ENCODE data around the gene IL12RB2.

Gene IL12RB2, protein sequence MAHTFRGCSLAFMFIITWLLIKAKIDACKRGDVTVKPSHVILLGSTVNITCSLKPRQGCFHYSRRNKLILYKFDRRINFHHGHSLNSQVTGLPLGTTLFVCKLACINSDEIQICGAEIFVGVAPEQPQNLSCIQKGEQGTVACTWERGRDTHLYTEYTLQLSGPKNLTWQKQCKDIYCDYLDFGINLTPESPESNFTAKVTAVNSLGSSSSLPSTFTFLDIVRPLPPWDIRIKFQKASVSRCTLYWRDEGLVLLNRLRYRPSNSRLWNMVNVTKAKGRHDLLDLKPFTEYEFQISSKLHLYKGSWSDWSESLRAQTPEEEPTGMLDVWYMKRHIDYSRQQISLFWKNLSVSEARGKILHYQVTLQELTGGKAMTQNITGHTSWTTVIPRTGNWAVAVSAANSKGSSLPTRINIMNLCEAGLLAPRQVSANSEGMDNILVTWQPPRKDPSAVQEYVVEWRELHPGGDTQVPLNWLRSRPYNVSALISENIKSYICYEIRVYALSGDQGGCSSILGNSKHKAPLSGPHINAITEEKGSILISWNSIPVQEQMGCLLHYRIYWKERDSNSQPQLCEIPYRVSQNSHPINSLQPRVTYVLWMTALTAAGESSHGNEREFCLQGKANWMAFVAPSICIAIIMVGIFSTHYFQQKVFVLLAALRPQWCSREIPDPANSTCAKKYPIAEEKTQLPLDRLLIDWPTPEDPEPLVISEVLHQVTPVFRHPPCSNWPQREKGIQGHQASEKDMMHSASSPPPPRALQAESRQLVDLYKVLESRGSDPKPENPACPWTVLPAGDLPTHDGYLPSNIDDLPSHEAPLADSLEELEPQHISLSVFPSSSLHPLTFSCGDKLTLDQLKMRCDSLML

DNA sequence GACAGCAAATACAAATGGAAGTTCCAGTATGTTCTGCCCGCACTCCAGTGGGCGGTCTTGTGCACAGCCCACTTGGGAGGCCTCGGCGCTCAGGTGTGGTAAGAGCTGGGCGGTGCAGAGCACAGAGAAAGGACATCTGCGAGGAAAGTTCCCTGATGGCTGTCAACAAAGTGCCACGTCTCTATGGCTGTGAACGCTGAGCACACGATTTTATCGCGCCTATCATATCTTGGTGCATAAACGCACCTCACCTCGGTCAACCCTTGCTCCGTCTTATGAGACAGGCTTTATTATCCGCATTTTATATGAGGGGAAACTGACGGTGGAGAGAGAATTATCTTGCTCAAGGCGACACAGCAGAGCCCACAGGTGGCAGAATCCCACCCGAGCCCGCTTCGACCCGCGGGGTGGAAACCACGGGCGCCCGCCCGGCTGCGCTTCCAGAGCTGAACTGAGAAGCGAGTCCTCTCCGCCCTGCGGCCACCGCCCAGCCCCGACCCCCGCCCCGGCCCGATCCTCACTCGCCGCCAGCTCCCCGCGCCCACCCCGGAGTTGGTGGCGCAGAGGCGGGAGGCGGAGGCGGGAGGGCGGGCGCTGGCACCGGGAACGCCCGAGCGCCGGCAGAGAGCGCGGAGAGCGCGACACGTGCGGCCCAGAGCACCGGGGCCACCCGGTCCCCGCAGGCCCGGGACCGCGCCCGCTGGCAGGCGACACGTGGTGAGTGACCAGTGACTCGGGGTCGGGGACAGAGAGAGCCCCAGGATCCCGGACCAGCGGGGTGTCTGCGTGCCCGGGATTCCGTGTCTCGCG is at the start of gene IL12RB2:
Gene IL12RB2 (plus strand): TSS at position 623 of the 810 bp plus-strand sequence. CDS start 12,496 bp downstream, outside the sequence.
- no peaks in the 10 kb centered on the region for H3K9me3 ChIP-seq (ENCODE audit: control insufficient read depth in 2 of 2, low read length in 2 of 2)
- H3K36me3 ChIP-seq (ENCODE audit: control insufficient read depth in 2 of 2, insufficient read depth in 2 of 2, low read length in 2 of 2) = no peaks in the 10 kb centered on the region
- peaks cover 3% of the 10 kb centered on the region in 2 donors for H3K4me1 ChIP-seq (ENCODE audit: control insufficient read depth in 2 of 2, insufficient read depth in 2 of 2, low read length in 2 of 2)
- peak within 1 kb of the TSS; percentile 3 to 26 for H3K9ac ChIP-seq (ENCODE audit: low read depth in 1 of 2, low read length in 2 of 2)
- H3K27ac ChIP-seq (ENCODE audit: low read depth in 2 of 2, low read length in 2 of 2) = no peak within 1 kb of the TSS
- H3K27me3 ChIP-seq (ENCODE audit: control insufficient read depth in 2 of 2, insufficient read depth in 2 of 2, low read length in 2 of 2) = peaks cover 0 to 5% of the 10 kb centered on the region in 2 donors
- H3K4me3 ChIP-seq (ENCODE audit: low read length in 2 of 2) = peak within 1 kb of the TSS; percentile 45 to 63

DNA sequence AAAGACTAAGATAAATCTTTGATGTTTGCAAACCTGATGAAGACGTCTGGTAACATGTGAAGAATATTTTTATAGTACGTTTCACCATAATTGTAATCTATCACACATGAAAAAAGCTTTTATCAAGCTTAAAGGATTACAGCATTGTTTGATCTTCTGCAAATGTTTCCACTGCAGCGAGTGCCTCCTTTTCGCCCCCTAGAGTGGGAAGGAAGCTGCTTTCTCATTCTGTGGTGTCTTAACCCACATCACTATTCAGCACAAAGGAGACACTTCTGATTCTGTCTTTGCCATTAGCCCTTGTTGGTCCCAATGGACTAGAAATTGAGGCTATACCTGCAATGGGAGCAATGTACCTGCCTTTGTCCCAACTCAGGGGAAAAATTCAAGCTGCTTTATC is 46.0 kb upstream of the IL12RB2 start:
- Histone ChIP-seq H3K9ac (ENCODE audit: low read depth in 1 of 2, low read length in 2 of 2) (no peak overlapping the region), H3K4me3 (ENCODE audit: low read length in 2 of 2) (no peak overlapping the region), H3K27ac (ENCODE audit: low read depth in 2 of 2, low read length in 2 of 2) (no peak overlapping the region), H3K9me3 (ENCODE audit: control insufficient read depth in 2 of 2, low read length in 2 of 2) (no peaks in the 10 kb centered on the region), H3K27me3 (ENCODE audit: control insufficient read depth in 2 of 2, insufficient read depth in 2 of 2, low read length in 2 of 2) (no peaks in the 10 kb centered on the region), H3K4me1 (ENCODE audit: control insufficient read depth in 2 of 2, insufficient read depth in 2 of 2, low read length in 2 of 2) (no peaks in the 10 kb centered on the region), H3K36me3 (ENCODE audit: control insufficient read depth in 2 of 2, insufficient read depth in 2 of 2, low read length in 2 of 2) (no peaks in the 10 kb centered on the region)

DNA sequence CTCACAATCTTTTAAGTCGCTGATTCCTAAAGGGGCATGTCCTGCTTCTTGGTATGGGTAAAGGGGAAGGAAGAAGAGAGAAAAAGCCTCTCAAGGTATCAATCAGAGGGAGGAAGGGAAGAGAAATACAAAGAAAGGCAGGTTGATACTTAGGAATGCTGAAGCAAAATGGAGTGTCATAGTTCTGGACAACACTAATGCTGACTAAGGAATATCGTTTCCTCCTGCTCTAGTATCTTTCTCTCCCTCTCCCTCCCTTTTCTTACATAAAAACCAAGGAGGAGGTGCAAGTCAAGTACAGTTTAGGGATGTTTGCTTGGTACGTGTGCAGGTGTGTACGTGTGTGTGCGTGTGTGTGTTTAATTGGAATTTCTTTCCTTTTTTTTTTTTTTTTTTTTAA is 44.9 kb upstream of the IL12RB2 start:
- Histone ChIP-seq H3K36me3 (ENCODE audit: control insufficient read depth in 2 of 2, insufficient read depth in 2 of 2, low read length in 2 of 2) (no peaks in the 10 kb centered on the region), H3K27me3 (ENCODE audit: control insufficient read depth in 2 of 2, insufficient read depth in 2 of 2, low read length in 2 of 2) (no peaks in the 10 kb centered on the region), H3K4me1 (ENCODE audit: control insufficient read depth in 2 of 2, insufficient read depth in 2 of 2, low read length in 2 of 2) (no peaks in the 10 kb centered on the region), H3K27ac (ENCODE audit: low read depth in 2 of 2, low read length in 2 of 2) (no peak overlapping the region), H3K4me3 (ENCODE audit: low read length in 2 of 2) (no peak overlapping the region), H3K9me3 (ENCODE audit: control insufficient read depth in 2 of 2, low read length in 2 of 2) (no peaks in the 10 kb centered on the region), H3K9ac (ENCODE audit: low read depth in 1 of 2, low read length in 2 of 2) (no peak overlapping the region)

DNA sequence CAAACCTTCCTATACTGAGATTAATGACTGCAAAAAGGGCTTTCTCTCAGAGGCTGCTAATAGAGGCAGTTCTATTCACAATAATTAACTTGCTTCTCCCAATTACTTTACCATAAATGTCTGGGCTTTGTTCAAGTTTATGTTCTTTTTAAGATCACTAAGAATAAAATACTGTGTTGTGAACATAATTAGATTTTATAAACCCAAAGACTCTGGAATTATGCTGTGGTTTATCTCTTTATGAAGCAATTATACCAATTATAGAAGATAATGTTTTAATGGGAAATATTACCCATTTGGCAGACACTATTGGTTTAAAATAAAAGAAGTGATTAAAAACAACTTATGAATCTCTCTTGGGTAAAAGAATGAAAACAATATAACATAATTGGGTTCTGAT is 43.5 kb upstream of the IL12RB2 start:
- Histone ChIP-seq H3K9ac (ENCODE audit: low read depth in 1 of 2, low read length in 2 of 2) (no peak overlapping the region), H3K27ac (ENCODE audit: low read depth in 2 of 2, low read length in 2 of 2) (no peak overlapping the region), H3K27me3 (ENCODE audit: control insufficient read depth in 2 of 2, insufficient read depth in 2 of 2, low read length in 2 of 2) (no peaks in the 10 kb centered on the region), H3K4me1 (ENCODE audit: control insufficient read depth in 2 of 2, insufficient read depth in 2 of 2, low read length in 2 of 2) (no peaks in the 10 kb centered on the region), H3K36me3 (ENCODE audit: control insufficient read depth in 2 of 2, insufficient read depth in 2 of 2, low read length in 2 of 2) (no peaks in the 10 kb centered on the region), H3K9me3 (ENCODE audit: control insufficient read depth in 2 of 2, low read length in 2 of 2) (no peaks in the 10 kb centered on the region), H3K4me3 (ENCODE audit: low read length in 2 of 2) (no peak overlapping the region)

DNA sequence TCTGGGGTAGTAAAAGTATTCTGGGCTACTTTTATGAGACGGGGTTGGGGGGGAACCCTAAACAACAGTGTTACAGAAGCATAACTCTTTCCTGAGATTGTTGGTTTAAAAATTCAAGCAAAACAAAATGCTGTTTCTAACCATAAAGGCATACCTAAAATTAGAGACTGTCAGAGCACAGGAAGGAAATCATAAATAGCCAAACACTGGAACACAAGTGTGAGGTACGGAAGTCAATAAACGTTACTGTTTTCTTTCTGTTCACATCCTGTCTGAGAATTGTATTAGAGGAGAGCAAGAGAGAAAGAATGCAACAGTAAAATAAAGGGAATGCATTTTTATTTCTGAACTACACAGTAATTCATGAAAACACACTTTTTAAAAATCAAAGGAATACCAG is 42.8 kb upstream of the IL12RB2 start:
- Histone ChIP-seq H3K4me1 (ENCODE audit: control insufficient read depth in 2 of 2, insufficient read depth in 2 of 2, low read length in 2 of 2) (no peaks in the 10 kb centered on the region), H3K9ac (ENCODE audit: low read depth in 1 of 2, low read length in 2 of 2) (no peak overlapping the region), H3K9me3 (ENCODE audit: control insufficient read depth in 2 of 2, low read length in 2 of 2) (no peaks in the 10 kb centered on the region), H3K4me3 (ENCODE audit: low read length in 2 of 2) (no peak overlapping the region), H3K36me3 (ENCODE audit: control insufficient read depth in 2 of 2, insufficient read depth in 2 of 2, low read length in 2 of 2) (no peaks in the 10 kb centered on the region), H3K27ac (ENCODE audit: low read depth in 2 of 2, low read length in 2 of 2) (no peak overlapping the region), H3K27me3 (ENCODE audit: control insufficient read depth in 2 of 2, insufficient read depth in 2 of 2, low read length in 2 of 2) (no peaks in the 10 kb centered on the region)

DNA sequence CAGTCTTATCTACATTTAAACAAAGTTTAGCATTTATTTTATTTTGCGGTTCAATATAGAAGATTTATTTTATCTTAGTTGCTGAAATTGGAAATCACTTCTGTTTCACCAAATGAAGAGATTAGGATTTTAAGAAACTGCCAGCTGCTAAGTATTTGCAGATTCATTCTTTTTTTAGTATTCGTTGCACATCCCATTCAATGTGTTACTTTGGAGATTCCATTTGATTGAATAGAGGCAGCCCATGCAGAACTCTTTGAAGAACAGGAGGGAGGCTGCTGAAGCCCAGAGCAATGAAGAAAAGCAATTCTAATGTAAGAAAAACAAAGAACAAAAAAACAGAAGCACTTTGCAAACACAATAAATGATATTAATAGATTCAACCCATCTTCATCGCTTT is 38.6 kb upstream of the IL12RB2 start:
- Histone ChIP-seq H3K4me3 (ENCODE audit: low read length in 2 of 2) (no peak overlapping the region), H3K9me3 (ENCODE audit: control insufficient read depth in 2 of 2, low read length in 2 of 2) (no peaks in the 10 kb centered on the region), H3K9ac (ENCODE audit: low read depth in 1 of 2, low read length in 2 of 2) (no peak overlapping the region), H3K4me1 (ENCODE audit: control insufficient read depth in 2 of 2, insufficient read depth in 2 of 2, low read length in 2 of 2) (no peaks in the 10 kb centered on the region), H3K36me3 (ENCODE audit: control insufficient read depth in 2 of 2, insufficient read depth in 2 of 2, low read length in 2 of 2) (no peaks in the 10 kb centered on the region), H3K27me3 (ENCODE audit: control insufficient read depth in 2 of 2, insufficient read depth in 2 of 2, low read length in 2 of 2) (no peaks in the 10 kb centered on the region), H3K27ac (ENCODE audit: low read depth in 2 of 2, low read length in 2 of 2) (no peak overlapping the region)

DNA sequence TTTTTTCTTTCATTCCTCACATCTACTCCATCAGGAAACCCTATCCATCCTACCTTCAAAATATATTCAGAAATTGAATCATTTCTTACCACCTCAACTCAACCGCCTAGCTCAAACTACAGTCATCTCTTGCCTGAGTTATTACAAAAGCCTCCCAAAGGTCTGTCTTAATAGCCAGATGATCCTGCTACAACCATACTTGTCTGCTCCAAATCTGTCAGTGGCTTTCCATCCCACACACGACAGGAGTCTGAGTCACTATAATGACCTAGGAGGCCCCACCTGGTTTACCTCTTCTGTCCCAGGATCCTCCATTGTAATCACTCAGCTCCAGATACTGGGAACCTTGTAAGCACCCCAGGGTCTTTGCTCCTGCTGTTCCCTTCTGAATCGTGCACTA is 37.1 kb upstream of the IL12RB2 start:
- H3K36me3 ChIP-seq (ENCODE audit: control insufficient read depth in 2 of 2, insufficient read depth in 2 of 2, low read length in 2 of 2) = no peaks in the 10 kb centered on the region
- no peak overlapping the region for H3K27ac ChIP-seq (ENCODE audit: low read depth in 2 of 2, low read length in 2 of 2)
- H3K9ac ChIP-seq (ENCODE audit: low read depth in 1 of 2, low read length in 2 of 2) = no peak overlapping the region
- H3K27me3 ChIP-seq (ENCODE audit: control insufficient read depth in 2 of 2, insufficient read depth in 2 of 2, low read length in 2 of 2) = no peaks in the 10 kb centered on the region
- H3K4me1 ChIP-seq (ENCODE audit: control insufficient read depth in 2 of 2, insufficient read depth in 2 of 2, low read length in 2 of 2) = no peaks in the 10 kb centered on the region
- no peak overlapping the region for H3K4me3 ChIP-seq (ENCODE audit: low read length in 2 of 2)
- no peaks in the 10 kb centered on the region for H3K9me3 ChIP-seq (ENCODE audit: control insufficient read depth in 2 of 2, low read length in 2 of 2)

DNA sequence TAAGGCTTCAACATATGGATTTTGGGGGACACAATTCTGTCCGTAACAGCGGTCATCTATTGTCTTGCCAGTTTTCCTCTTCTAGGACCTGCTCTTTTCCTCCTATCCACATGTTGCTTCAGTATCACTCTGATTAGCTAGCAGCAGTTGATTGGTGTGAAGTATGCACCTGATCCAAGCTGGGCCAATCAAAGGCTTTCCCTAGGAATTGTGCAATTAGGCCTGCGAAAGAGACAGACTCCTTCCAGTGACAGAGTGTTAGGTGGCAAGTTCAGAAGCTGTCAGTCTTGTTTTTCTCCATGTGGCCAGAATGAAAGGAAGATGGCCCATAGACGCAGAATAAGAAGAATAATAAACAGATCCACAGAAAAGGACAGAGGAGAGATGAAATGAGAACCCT is 34.1 kb upstream of the IL12RB2 start:
- H3K4me1 ChIP-seq (ENCODE audit: control insufficient read depth in 2 of 2, insufficient read depth in 2 of 2, low read length in 2 of 2) = no peaks in the 10 kb centered on the region
- H3K36me3 ChIP-seq (ENCODE audit: control insufficient read depth in 2 of 2, insufficient read depth in 2 of 2, low read length in 2 of 2) = no peaks in the 10 kb centered on the region
- no peak overlapping the region for H3K4me3 ChIP-seq (ENCODE audit: low read length in 2 of 2)
- no peak overlapping the region for H3K27ac ChIP-seq (ENCODE audit: low read depth in 2 of 2, low read length in 2 of 2)
- H3K27me3 ChIP-seq (ENCODE audit: control insufficient read depth in 2 of 2, insufficient read depth in 2 of 2, low read length in 2 of 2) = no peaks in the 10 kb centered on the region
- H3K9me3 ChIP-seq (ENCODE audit: control insufficient read depth in 2 of 2, low read length in 2 of 2) = no peaks in the 10 kb centered on the region
- H3K9ac ChIP-seq (ENCODE audit: low read depth in 1 of 2, low read length in 2 of 2) = no peak overlapping the region

DNA sequence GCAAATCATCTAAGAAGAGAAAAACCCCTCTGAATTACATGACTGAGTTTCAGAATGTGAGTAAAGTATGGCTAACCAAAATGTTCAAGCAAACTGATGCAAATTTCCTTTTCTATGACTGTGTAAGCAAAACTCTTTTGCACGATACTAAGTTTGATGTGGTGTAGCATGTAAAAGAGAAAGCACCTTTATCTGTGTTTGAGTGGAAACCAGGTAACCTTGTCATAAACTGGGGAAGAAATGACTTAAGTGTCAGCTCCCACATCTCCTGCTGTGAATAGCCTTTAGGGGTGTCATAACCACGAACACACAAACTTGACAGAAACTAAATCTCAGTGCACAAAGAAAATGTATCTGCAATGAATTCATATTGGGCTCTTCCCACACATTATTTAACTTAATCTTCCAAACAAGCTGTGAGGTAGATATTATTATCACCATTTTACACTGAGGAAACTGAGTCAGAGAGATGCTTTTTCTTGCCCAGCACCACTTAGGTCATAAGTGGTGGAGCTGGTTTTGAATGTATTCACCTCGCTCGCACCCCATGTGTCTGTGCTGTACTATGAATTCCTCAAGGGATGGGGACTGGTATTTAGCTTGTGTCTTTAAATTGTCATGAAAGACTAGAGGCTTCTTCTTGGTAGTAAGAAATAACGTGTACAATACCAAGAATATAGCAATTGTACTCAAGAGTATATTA is 32.9 kb upstream of the IL12RB2 start:
- Histone ChIP-seq H3K36me3 (ENCODE audit: control insufficient read depth in 2 of 2, insufficient read depth in 2 of 2, low read length in 2 of 2) (no peaks in the 10 kb centered on the region), H3K4me3 (ENCODE audit: low read length in 2 of 2) (no peak overlapping the region), H3K4me1 (ENCODE audit: control insufficient read depth in 2 of 2, insufficient read depth in 2 of 2, low read length in 2 of 2) (no peaks in the 10 kb centered on the region), H3K9ac (ENCODE audit: low read depth in 1 of 2, low read length in 2 of 2) (no peak overlapping the region), H3K27me3 (ENCODE audit: control insufficient read depth in 2 of 2, insufficient read depth in 2 of 2, low read length in 2 of 2) (no peaks in the 10 kb centered on the region), H3K9me3 (ENCODE audit: control insufficient read depth in 2 of 2, low read length in 2 of 2) (no peaks in the 10 kb centered on the region), H3K27ac (ENCODE audit: low read depth in 2 of 2, low read length in 2 of 2) (no peak overlapping the region)
